Motor neuron (in vitro differentiated cells): Measurements from ENCODE around the gene BTN2A1. TPM values are rescaled to one million over a fixed set of nuclear protein-coding genes. Genes with fewer than 3 reads are reported as not detected.
"Not testable (repeated sequence)": the region's sequence is repeated elsewhere in the genome, so short reads cannot be mapped to it uniquely, and the experiment has no call there.

Experiments used
- ATAC-seq, 8 experiments: fragments of 200-7000 bp; cut with Tn5 transposase; replicated peaks in 6 of 8; 2 replicates each; pipeline ENCODE4 v1.8.0; 2021; ENCODE audit warnings: mild to moderate bottlenecking in 8 of 8, moderate library complexity in 8 of 8
- H3K27ac ChIP-seq, 2 donors: fragments of 250-450 bp; sonication (Bioruptor Pico); 2 replicates each; pipeline ENCODE4 v1.9.0; 2021; ENCODE audit warnings: antibody characterized with exemption in 2 of 2, mild to moderate bottlenecking in 2 of 2, moderate library complexity in 1 of 2
- H3K4me1 ChIP-seq, 2 donors: fragments of 250-450 bp; sonication (Bioruptor Pico); replicated peaks in 1 of 2; 2 replicates each; pipeline ENCODE4 v1.6.1; 2021; ENCODE audit warnings: antibody characterized with exemption in 2 of 2, mild to moderate bottlenecking in 2 of 2, moderate library complexity in 1 of 2
- H3K4me3 ChIP-seq, 5 donors: fragments of 250-450 bp; sonication (Bioruptor Pico); 2 replicates each; pipeline ENCODE4 v1.9.0; 2021; ENCODE audit warnings: antibody characterized with exemption in 5 of 5, mild to moderate bottlenecking in 5 of 5, moderate library complexity in 4 of 5
- WGBS, 10 experiments: fragments of 450-650 bp; shearing (Covaris generic); methylation state at CpG; one replicate each; pipeline ENCODE4 v1.0.0; 2022; 5-methylcytosine and 5-hydroxymethylcytosine counted together
- in situ Hi-C, 9 experiments: fragments of 400-800 bp; cut with MboI; loops; one replicate each; pipeline ENCODE4 v1.15.0; 2021; ENCODE audit warnings: low sequenced_read_pairs in 9 of 9, low pct_unique_long_range_greater_than_20kb in 2 of 9; ENCODE audit not compliant: unreplicated experiment in 9 of 9
- total RNA-seq, 8 experiments: library from RNA; unstranded; fragments of 300-600 nt; gene quantifications; 2 replicates each; pipeline versions ENCODE4 v1.2.3 to v1.2.4, GENCODE V29; 2022

Gene BTN2A1
- 10 to 100 TPM in 7 of 8 experiments, 1 to 10 TPM in 1; 10.0 to 23.4 (median 17.6) TPM for total RNA-seq

GRCh38 chr6:26457806-26458688 lies at the start of gene BTN2A1:
TSS of gene BTN2A1 (plus strand) at chr6:26457955. CDS start at chr6:26458637, 682 bp downstream.
- WGBS, 10 experiments = 0 to 2% (median 0%) methylated on average over 1 to 16 of the region's 31 CpGs
- Histone ChIP-seq H3K4me1 (peaks cover 19 to 26% of the 10 kb centered on the region in 2 donors), H3K4me3 (peak within 1 kb of the TSS; percentile 64 to 83 (median 69)), H3K27ac (peak within 1 kb of the TSS; percentile 74 to 85)
- peak; percentile 98 to 99 (median 99) for ATAC-seq
- in situ Hi-C loops = no loop called here

- no peak for ATAC-seq
- in situ Hi-C loops = no loop called here
- Histone ChIP-seq H3K27ac (no peak overlapping the region), H3K4me3 (no peak overlapping the region), H3K4me1 (no peaks in the 10 kb centered on the region)
- WGBS, 10 experiments = 70 to 94% (median 75%) methylated on average over 4 to 7 of the region's 10 CpGs; no CpG with 5 or more reads in 5 of the 10 experiments
These were observed 48.7 kb upstream of the BTN2A1 start for GRCh38 chr6:26408828-26409730.

DNA sequence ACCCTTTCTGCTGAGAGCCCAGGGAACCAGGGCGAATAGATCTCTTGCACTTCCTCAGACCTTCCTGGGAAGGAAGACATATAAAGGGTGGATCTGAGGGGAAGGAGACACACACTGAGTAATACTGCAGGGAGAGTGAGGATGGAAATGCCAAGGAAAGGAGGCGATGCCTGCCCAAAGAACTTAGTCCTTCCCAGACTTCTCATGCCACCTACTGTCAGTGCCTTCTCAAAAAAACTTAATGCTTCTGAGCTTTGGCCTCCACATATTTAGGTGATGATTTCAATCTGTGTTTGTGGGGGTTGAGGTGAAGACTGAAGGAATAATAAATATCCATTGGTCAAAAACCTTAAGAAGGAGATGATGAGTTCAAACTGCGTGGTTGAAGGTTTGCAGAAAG lies 46.0 kb upstream of the BTN2A1 start:
- ATAC-seq = no peak
- no peaks in the 10 kb centered on the region for H3K4me1 ChIP-seq
- no peak overlapping the region for H3K4me3 ChIP-seq
- no peak overlapping the region for H3K27ac ChIP-seq
- in situ Hi-C loops = no loop called here
- WGBS, 10 experiments = 50 to 100% (median 100%) methylated on average over 1 to 3 of the region's 3 CpGs; no CpG with 5 or more reads in 1 of the 10 experiments

- WGBS, 10 experiments = 36 to 100% (median 58%) methylated on average over 1 to 3 of the region's 3 CpGs; no CpG with 5 or more reads in 2 of the 10 experiments
- in situ Hi-C loops = no loop called here
- Histone ChIP-seq H3K27ac (no peak overlapping the region), H3K4me3 (no peak overlapping the region), H3K4me1 (no peaks in the 10 kb centered on the region)
- peak in 3 of 8 experiments; percentile 22 to 61 (median 60) for ATAC-seq
These were observed 45.5 kb upstream of the BTN2A1 start for GRCh38 chr6:26412228-26412627.

DNA sequence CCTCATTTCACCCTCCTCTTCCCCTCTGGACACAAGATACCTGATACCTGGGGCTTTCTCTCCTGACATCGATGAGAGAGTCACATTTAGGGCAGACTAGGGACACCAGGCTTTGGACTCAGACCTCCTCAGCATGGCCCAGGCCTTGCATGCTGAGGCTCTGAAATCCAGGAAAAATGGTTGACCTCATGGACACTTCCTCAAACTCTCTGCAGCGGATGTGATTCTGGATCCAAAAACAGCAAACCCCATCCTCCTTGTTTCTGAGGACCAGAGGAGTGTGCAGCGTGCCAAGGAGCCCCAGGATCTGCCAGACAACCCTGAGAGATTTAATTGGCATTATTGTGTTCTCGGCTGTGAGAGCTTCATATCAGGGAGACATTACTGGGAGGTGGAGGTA lies 44.8 kb upstream of the BTN2A1 start:
- Histone ChIP-seq H3K4me1 (no peaks in the 10 kb centered on the region), H3K27ac (no peak overlapping the region), H3K4me3 (no peak overlapping the region)
- WGBS, 10 experiments = 20 to 100% (median 76%) methylated on average over 1 to 3 of the region's 4 CpGs; no CpG with 5 or more reads in 2 of the 10 experiments
- no peak for ATAC-seq
- in situ Hi-C loops = no loop called here

DNA sequence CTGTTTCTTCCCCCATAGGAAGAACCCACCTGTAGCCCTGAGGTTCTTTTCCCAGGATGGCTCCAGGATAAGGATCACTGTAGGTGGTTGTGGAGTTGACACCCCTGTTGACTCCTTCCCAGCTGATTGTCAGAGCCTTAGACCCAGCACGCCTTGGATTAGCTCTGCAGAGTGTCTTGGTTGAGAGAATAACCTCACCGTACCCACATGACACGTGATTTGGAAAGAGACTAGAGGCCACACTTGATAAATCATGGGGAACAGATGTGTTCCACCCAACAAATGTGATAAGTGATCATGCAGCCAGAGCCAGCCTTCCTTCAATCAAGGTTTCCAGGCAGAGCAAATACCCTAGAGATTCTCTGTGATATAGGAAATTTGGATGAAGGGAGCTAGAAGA lies 43.5 kb upstream of the BTN2A1 start:
- WGBS, 10 experiments = 20 to 100% (median 88%) methylated on average over 1 to 3 of the region's 3 CpGs; no CpG with 5 or more reads in 6 of the 10 experiments
- in situ Hi-C loops = no loop called here

GRCh38 chr6:26415036-26415614 lies 42.6 kb upstream of the BTN2A1 start:
- 83 to 100% (median 88%) methylated on average over 1 of the region's 1 CpG; no CpG with 5 or more reads in 3 of the 10 experiments for WGBS, 10 experiments
- ATAC-seq = peak in 1 of 8 experiments; percentile 33
- H3K27ac ChIP-seq = no peak overlapping the region
- H3K4me3 ChIP-seq = no peak overlapping the region
- in situ Hi-C loops = no loop called here
- no peaks in the 10 kb centered on the region for H3K4me1 ChIP-seq

More for the DNA sequence above, 43.5 kb upstream of the BTN2A1 start:
- Histone ChIP-seq H3K4me3 (no peak overlapping the region), H3K4me1 (no peaks in the 10 kb centered on the region), H3K27ac (no peak overlapping the region)
- ATAC-seq = no peak

GRCh38 chr6:26415791-26416190 lies 42.0 kb upstream of the BTN2A1 start:
- Histone ChIP-seq H3K27ac (no peak overlapping the region), H3K4me3 (no peak overlapping the region), H3K4me1 (peaks cover 0 to 4% of the 10 kb centered on the region in 2 donors)
- 0 to 83% (median 66%) methylated on average over 1 to 2 of the region's 2 CpGs for WGBS, 10 experiments
- in situ Hi-C loops = no loop called here
- peak in 2 of 8 experiments; percentile 15 to 29 for ATAC-seq

- WGBS, 10 experiments = 0 to 100% (median 88%) methylated on average over 1 of the region's 1 CpG; no CpG with 5 or more reads in 5 of the 10 experiments
- Histone ChIP-seq H3K4me1 (peaks cover 0 to 6% of the 10 kb centered on the region in 2 donors), H3K4me3 (no peak overlapping the region), H3K27ac (no peak overlapping the region)
- no peak for ATAC-seq
- in situ Hi-C loops = no loop called here
These were observed 41.5 kb upstream of the BTN2A1 start for GRCh38 chr6:26416288-26416687.

DNA sequence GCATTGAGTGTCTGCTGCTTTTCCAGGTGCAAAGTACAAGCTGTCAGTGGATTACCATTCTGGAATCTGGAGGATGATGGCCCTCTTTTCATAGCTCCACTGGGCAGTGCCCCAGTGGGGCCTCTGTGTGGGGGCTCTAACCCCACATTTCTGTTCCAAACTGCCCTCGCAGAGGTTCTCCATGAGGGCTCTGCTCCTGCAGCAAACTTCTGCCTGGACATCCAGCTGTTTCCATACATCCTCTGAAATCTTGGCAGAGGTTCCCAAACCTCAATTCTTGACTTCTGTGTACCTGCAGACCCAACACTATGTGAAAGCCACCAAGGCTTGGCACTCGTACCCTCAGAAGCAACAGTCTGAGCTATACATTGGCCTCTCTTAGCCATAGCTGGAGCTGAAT lies 39.7 kb upstream of the BTN2A1 start:
- WGBS, 10 experiments = 80 to 100% (median 92%) methylated on average over 1 to 2 of the region's 2 CpGs; no CpG with 5 or more reads in 3 of the 10 experiments
- H3K4me3 ChIP-seq, ATAC-seq, H3K4me1 ChIP-seq, in situ Hi-C loops, H3K27ac ChIP-seq: not testable (repeated sequence)

DNA sequence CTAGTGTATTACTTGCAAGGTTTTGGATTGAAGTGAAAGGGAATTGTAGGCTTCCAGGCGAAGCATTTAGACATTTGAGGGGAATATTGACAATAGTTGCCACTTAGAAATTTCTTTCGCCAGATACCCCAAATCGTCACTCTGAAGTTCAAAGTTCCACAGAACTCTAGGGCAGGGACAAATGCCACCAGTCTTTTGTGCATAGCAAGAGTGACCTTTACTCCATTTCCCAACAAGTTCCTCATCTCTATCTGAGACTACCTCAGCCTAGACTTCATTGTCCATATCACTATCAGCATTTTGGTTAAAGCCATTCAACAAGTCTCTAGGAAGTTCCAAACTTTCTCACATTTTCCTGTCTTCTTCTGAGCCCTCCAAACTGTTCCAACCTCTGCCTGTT lies 39.0 kb upstream of the BTN2A1 start:
- 50 to 100% (median 94%) methylated on average over 1 to 3 of the region's 3 CpGs; no CpG with 5 or more reads in 3 of the 10 experiments for WGBS, 10 experiments
- H3K4me1 ChIP-seq, H3K4me3 ChIP-seq, in situ Hi-C loops, H3K27ac ChIP-seq, ATAC-seq: not testable (repeated sequence)

GRCh38 chr6:26420688-26421171 lies 37.0 kb upstream of the BTN2A1 start:
- in situ Hi-C loops = no loop called here
- Histone ChIP-seq H3K4me1 (peaks cover 0 to 6% of the 10 kb centered on the region in 2 donors), H3K27ac (no peak overlapping the region), H3K4me3 (peak overlapping the region in 3 of 5 donors; percentile 57 to 79 (median 71))
- 0 to 60% (median 14%) methylated on average over 1 to 3 of the region's 4 CpGs; no CpG with 5 or more reads in 3 of the 10 experiments for WGBS, 10 experiments
- ATAC-seq = peak; percentile 10 to 42 (median 22)
